Keratinocyte (primary cell): ENCODE data around the gene ACRBP. TPM values are rescaled to one million over a fixed set of nuclear protein-coding genes. Genes with fewer than 3 reads are reported as not detected.

Source experiments
- DNase-seq: peaks from one replicate; pipeline ENCODE4 v3.0.0-alpha.2; 2011; ENCODE audit warnings: low read depth, missing footprints, low spot score
- FAIRE-seq: peaks from 2 replicates; lab custom pipeline; 2011; peaks lifted over from hg19 to GRCh38; lab: Jason Lieb, UNC
- H2AFZ ChIP-seq: 2 replicates; pipeline ENCODE4 v1.6.0; 2012; ENCODE audit warnings: low read length, control low read depth, inconsistent platforms; ENCODE audit not compliant: control insufficient read depth
- H3K27ac ChIP-seq: 2 replicates; pipeline ENCODE4 v1.5.1; 2011; ENCODE audit warnings: low read length; ENCODE audit not compliant: control insufficient read depth, insufficient read depth
- H3K27me3 ChIP-seq: 3 replicates; pipeline ENCODE4 v1.6.0; 2011; ENCODE audit warnings: low read length; ENCODE audit not compliant: control insufficient read depth, insufficient read depth; ENCODE audit errors: extremely low read depth
- H3K36me3 ChIP-seq, 2 experiments: 2 replicates in 1 of 2; 3 replicates in 1 of 2; pipeline ENCODE4 v1.5.1; 2011; ENCODE audit warnings: low read length in 2 of 2, mild to moderate bottlenecking in 1 of 2; ENCODE audit not compliant: control insufficient read depth in 2 of 2, insufficient read depth in 2 of 2; ENCODE audit errors: extremely low read depth in 1 of 2
- H3K4me1 ChIP-seq: 3 replicates; pipeline ENCODE4 v1.5.1; 2011; ENCODE audit warnings: low read length; ENCODE audit not compliant: control insufficient read depth, insufficient read depth; ENCODE audit errors: extremely low read depth
- H3K4me2 ChIP-seq: 3 replicates; pipeline ENCODE4 v1.6.0; 2011; ENCODE audit warnings: low read depth, low read length; ENCODE audit not compliant: control insufficient read depth, insufficient read depth; ENCODE audit errors: extremely low read depth
- H3K4me3 ChIP-seq, 3 experiments: fragments of 200-600 bp in 1 of 3; sonication (generic) in 1 of 3; 2 replicates in 2 of 3; 3 replicates in 1 of 3; pipeline ENCODE4 v1.5.1; 2011 to 2016; ENCODE audit warnings: low read length in 3 of 3, mild to moderate bottlenecking in 3 of 3, control low read depth in 2 of 3, inconsistent platforms in 1 of 3, low read depth in 1 of 3, mixed read lengths in 1 of 3, mixed run types in 1 of 3, moderate library complexity in 1 of 3; ENCODE audit not compliant: control insufficient read depth in 2 of 3, insufficient read depth in 2 of 3; ENCODE audit errors: extremely low read depth in 1 of 3
- H3K79me2 ChIP-seq: 2 replicates; pipeline ENCODE4 v1.6.0; 2012; ENCODE audit warnings: low read length; ENCODE audit not compliant: control insufficient read depth, insufficient read depth
- H3K9ac ChIP-seq: 3 replicates; pipeline ENCODE4 v1.6.0; 2011; ENCODE audit warnings: low read length; ENCODE audit not compliant: control insufficient read depth, insufficient read depth; ENCODE audit errors: extremely low read depth
- H3K9me1 ChIP-seq: 3 replicates; pipeline ENCODE4 v1.6.0; 2011; ENCODE audit warnings: low read length; ENCODE audit not compliant: control insufficient read depth, insufficient read depth; ENCODE audit errors: extremely low read depth
- H3K9me3 ChIP-seq: 2 replicates; pipeline ENCODE4 v1.5.1; 2012; ENCODE audit warnings: low read depth, low read length; ENCODE audit not compliant: control insufficient read depth
- H4K20me1 ChIP-seq: 3 replicates; pipeline ENCODE4 v1.6.0; 2011; ENCODE audit warnings: low read length; ENCODE audit not compliant: control insufficient read depth, insufficient read depth; ENCODE audit errors: extremely low read depth
- EZH2 ChIP-seq: IDR thresholded peaks from one replicate; pipeline ENCODE4 v1.6.1; 2012; ENCODE audit warnings: inconsistent platforms, mild to moderate bottlenecking, low read length, moderate library complexity
- dilution Hi-C: fragments of 300-500 bp; cut with MboI; formaldehyde crosslinking; loops from one replicate; pipeline ENCODE4 v1.7.0; 2020; ENCODE audit warnings: low sequenced_read_pairs; ENCODE audit not compliant: extremely low pct_ligation_motif_present
- polyA plus RNA-seq, 5 experiments: library from polyadenylated mRNA; depleted of rRNA in 3 of 5; stranded (reverse) in 3 of 5; stranded (forward) in 1 of 5; unstranded in 1 of 5; fragments of >200 nt; gene quantifications; 1 replicate in 1 of 5; 2 replicates in 3 of 5; 3 replicates in 1 of 5; pipeline versions ENCODE4 v1.2.1 to v1.2.3, GENCODE V29; 2011 to 2012; ENCODE audit warnings: missing spikeins in 2 of 5, low read depth in 1 of 5, low replicate concordance in 1 of 5
- TF ChIP-seq, protein P1 (sequence below), 3 experiments: IDR thresholded peaks in 1 of 3; conservative IDR thresholded peaks in 1 of 3; optimal IDR thresholded peaks in 1 of 3; 2 replicates in 2 of 3; 3 replicates in 1 of 3; pipeline versions ENCODE3 to v1.5.1; 2011; ENCODE audit warnings: low read length in 3 of 3, mild to moderate bottlenecking in 3 of 3, moderate library complexity in 2 of 3, control low read depth in 1 of 3, inconsistent platforms in 1 of 3; ENCODE audit not compliant: insufficient read depth in 2 of 3; ENCODE audit errors: extremely low read depth in 1 of 3

ACRBP gene
- polyA plus RNA-seq, 1 donor (not counting 4 experiments of a cell fraction or from before 2014, with no cell fraction given): 0.09 TPM

DNA sequence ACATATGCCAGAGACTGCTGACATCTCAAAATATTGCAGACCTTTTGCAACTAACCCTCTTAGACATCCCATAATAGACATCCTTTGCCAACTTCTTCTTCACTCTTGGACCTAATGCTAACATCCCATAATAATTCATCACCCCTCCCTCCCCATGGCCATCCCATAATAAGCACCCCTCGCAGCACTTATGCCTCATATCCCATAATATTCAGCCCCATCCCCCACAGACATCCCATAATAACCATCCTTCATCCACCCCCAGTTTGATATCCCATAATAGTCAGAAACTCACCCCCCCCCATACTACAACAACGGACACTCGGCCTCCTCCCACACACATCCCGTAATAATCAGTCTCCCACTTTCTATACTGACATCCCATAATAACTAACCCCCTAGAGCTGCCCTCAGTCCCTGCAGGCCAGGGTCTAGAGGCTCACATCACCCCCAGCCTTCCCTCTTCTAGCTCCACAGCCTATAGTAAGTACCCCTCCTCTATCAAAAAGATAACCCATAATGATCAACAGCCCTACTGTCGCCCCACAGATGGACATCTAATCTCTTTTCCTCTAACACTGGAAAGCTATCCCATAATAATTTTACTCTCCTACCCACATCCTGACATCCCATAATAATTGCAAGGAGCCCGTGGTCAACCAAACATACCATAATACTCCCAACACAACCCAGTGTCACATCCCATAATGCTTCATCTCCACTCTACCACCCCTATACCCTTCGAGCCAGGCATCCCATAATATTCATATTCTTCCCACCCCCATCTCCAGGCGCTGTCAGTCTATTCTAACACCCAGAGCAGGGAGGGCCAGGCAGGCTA lies 39.3 kb downstream of the ACRBP start:
- peak; percentile 65 for DNase-seq
- dilution Hi-C loops: no loop called here
- Histone ChIP-seq H4K20me1 (no peaks in the 10 kb centered on the region), H3K9ac (no peak overlapping the region), H3K36me3 (peaks cover 1 to 3% of the 10 kb centered on the region in 2 experiments), H3K27me3 (no peaks in the 10 kb centered on the region), H3K4me1 (peaks cover 40% of the 10 kb centered on the region), H3K27ac (no peak overlapping the region), H2AFZ (peak overlapping the region; percentile 56), H3K9me3 (no peaks in the 10 kb centered on the region), H3K9me1 (peaks cover 3% of the 10 kb centered on the region), H3K4me2 (peak overlapping the region; percentile 51), H3K79me2 (peaks cover 32% of the 10 kb centered on the region), H3K4me3 (no peak overlapping the region)
- TF ChIP-seq, protein P1, sequence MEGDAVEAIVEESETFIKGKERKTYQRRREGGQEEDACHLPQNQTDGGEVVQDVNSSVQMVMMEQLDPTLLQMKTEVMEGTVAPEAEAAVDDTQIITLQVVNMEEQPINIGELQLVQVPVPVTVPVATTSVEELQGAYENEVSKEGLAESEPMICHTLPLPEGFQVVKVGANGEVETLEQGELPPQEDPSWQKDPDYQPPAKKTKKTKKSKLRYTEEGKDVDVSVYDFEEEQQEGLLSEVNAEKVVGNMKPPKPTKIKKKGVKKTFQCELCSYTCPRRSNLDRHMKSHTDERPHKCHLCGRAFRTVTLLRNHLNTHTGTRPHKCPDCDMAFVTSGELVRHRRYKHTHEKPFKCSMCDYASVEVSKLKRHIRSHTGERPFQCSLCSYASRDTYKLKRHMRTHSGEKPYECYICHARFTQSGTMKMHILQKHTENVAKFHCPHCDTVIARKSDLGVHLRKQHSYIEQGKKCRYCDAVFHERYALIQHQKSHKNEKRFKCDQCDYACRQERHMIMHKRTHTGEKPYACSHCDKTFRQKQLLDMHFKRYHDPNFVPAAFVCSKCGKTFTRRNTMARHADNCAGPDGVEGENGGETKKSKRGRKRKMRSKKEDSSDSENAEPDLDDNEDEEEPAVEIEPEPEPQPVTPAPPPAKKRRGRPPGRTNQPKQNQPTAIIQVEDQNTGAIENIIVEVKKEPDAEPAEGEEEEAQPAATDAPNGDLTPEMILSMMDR (optimal IDR thresholded peaks at IDR 0.05 in 1 of 3, IDR thresholded peaks at IDR 0.05 in 1 of 3, conservative IDR thresholded peaks at IDR 0.05 in 1 of 3; ENCODE audit: extremely low read depth in 1 of 3, insufficient read depth in 2 of 3, low read length in 3 of 3): no peak
- TF ChIP-seq EZH2: no peak
- FAIRE-seq: peak; percentile 60

DNA sequence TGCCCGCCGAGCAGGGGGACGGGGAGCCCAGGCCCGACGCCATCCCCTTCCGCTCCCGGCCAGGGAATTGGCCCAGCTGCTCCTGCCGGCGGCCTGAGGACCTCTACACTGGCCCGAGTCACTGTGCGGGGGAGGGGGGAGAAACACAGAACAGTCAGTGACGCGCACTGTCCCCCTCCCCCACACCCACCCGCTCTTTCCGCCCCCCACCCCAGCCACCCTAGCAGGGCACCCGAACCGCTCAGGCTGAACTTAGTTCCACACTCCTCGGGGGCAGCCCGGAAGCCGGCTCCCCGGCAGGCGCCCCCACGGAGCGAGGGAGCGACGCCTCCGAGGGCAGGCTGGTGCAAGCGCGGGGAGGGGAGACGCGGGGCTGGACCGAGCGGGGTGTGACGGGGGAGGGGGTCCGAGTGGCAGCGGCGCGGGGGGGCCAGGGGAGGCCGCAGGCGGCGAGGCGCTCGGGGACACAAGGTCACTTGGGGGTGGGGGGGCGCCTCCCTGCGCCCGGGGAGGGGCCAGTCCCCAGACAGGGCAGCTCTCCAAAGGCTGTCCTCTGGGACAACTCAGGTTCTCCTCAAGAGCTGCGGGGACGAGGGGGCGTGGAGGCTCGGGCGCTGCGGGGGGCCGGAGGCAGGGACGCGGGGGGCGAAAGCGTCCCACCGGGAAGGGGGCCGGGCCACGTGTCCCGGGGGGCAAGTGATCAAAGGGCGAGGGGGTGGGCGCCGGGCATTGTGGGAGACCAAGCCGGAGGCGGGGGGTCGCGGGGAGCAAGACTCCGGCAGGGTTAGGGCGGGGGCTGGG lies 40.7 kb downstream of the ACRBP start:
- H3K4me2 ChIP-seq: peak overlapping the region; percentile 97
- dilution Hi-C loops: no loop called here
- no peaks in the 10 kb centered on the region for H3K27me3 ChIP-seq
- peaks cover 10 to 14% of the 10 kb centered on the region in 2 experiments for H3K36me3 ChIP-seq
- FAIRE-seq: no peak
- peaks cover 33% of the 10 kb centered on the region for H3K4me1 ChIP-seq
- DNase-seq: no peak
- peaks cover 43% of the 10 kb centered on the region for H3K79me2 ChIP-seq
- H2AFZ ChIP-seq: peak overlapping the region; percentile 21
- H3K9me1 ChIP-seq: peaks cover 3% of the 10 kb centered on the region
- no peaks in the 10 kb centered on the region for H3K9me3 ChIP-seq
- H3K4me3 ChIP-seq: peak overlapping the region; percentile 78 to 84 (median 78)
- peak overlapping the region; percentile 74 for H3K9ac ChIP-seq
- no peaks in the 10 kb centered on the region for H4K20me1 ChIP-seq
- H3K27ac ChIP-seq: peak overlapping the region; percentile 53
- no peak for TF ChIP-seq EZH2
- TF ChIP-seq, protein P1 (optimal IDR thresholded peaks at IDR 0.05 in 1 of 3, IDR thresholded peaks at IDR 0.05 in 1 of 3, conservative IDR thresholded peaks at IDR 0.05 in 1 of 3; ENCODE audit: extremely low read depth in 1 of 3, insufficient read depth in 2 of 3, low read length in 3 of 3): no peak
